ENCODE data around the gene ABHD4. TPM values are rescaled to one million over a fixed set of nuclear protein-coding genes. Genes with fewer than 3 reads are reported as not detected.

The ABHD4 gene
- total RNA-seq, 1 experiment from 2014 or later, result 10.3 TPM

- Mint-ChIP-seq H3K27ac (ENCODE audit: low read depth, unreplicated experiment) (peak overlapping the region; percentile 46), H3K27me3 (ENCODE audit: insufficient read depth, unreplicated experiment) (no peaks in the 10 kb centered on the region), H3K4me3 (ENCODE audit: unreplicated experiment) (peak overlapping the region; percentile 62), H3K9me3 (ENCODE audit: unreplicated experiment) (no peaks in the 10 kb centered on the region), H3K36me3 (ENCODE audit: insufficient read depth, unreplicated experiment) (peaks cover 16% of the 10 kb centered on the region), H3K4me1 (ENCODE audit: insufficient read depth, unreplicated experiment) (peaks cover 22% of the 10 kb centered on the region)
- DNase-seq (ENCODE audit: unreplicated experiment), result peak; percentile 78
- intact Hi-C loops (cut with micrococcal nuclease), result loop anchor here (1.0 to 5.0 kb wide), 9 partner anchors 96 to 426 kb away; partner anchors contain the start of genes AJUBA and OXA1L
- ChIA-PET POLR2A (interaction anchor here (0.7 to 1.8 kb wide), 9 partner anchors 31 to 501 kb away, joined by 3 to 12 read pairs (median 4); partner anchors contain the start of genes DAD1, LRP10 and OXA1L), CTCF (interaction anchor here (0.5 to 3.1 kb wide), 74 partner anchors 8 to 501 kb away, joined by 3 to 75 read pairs (median 5); partner anchors contain the start of genes LRP10, OR6J1 and OXA1L)
- no TSS peak for BruUV-seq (replicated peaks)
- peak; percentile 98 for TF ChIP-seq CTCF (IDR thresholded peaks at IDR 0.05; ENCODE audit: unreplicated experiment)
These were observed 41.0 kb upstream of the ABHD4 start for GRCh38 chr14:22556990-22557623.

DNA sequence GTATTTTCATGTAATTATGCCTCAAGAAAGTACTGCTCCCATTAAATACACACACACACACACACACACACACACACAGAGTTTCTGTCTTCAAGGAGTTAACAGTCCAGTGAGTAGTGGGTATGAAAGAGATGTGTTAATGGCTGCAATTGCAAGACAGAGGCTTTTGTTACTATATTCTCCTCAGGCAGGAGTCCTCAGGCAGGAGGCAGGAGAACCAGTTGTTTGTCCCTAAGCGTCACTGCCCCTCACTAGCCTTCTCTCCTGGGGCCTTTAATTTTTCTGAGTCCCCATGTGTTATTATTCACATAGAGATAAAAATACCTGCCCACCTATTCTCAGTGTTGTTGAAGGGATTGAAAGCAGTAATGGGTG, 40.3 kb upstream of the ABHD4 start:
- BruUV-seq (replicated peaks), result no TSS peak
- intact Hi-C loops (cut with micrococcal nuclease), result loop anchor here (1.0 to 5.0 kb wide), 8 partner anchors 95 to 425 kb away; partner anchors contain the start of genes AJUBA and OXA1L
- TF ChIP-seq CTCF (IDR thresholded peaks at IDR 0.05; ENCODE audit: unreplicated experiment), result no peak
- H3K27ac Mint-ChIP-seq (ENCODE audit: low read depth, unreplicated experiment), result peak overlapping the region; percentile 46
- no peak for DNase-seq (ENCODE audit: unreplicated experiment)
- H3K27me3 Mint-ChIP-seq (ENCODE audit: insufficient read depth, unreplicated experiment), result no peaks in the 10 kb centered on the region
- CTCF ChIA-PET, result interaction anchor here (0.6 to 2.6 kb wide), 7 partner anchors 12 to 697 kb away, joined by 3 to 75 read pairs (median 4); no protein-coding TSS in a partner anchor
- H3K4me1 Mint-ChIP-seq (ENCODE audit: insufficient read depth, unreplicated experiment), result peaks cover 22% of the 10 kb centered on the region
- H3K4me3 Mint-ChIP-seq (ENCODE audit: unreplicated experiment), result no peak overlapping the region
- no peaks in the 10 kb centered on the region for H3K9me3 Mint-ChIP-seq (ENCODE audit: unreplicated experiment)
- POLR2A ChIA-PET, result no interaction called here
- H3K36me3 Mint-ChIP-seq (ENCODE audit: insufficient read depth, unreplicated experiment), result peaks cover 23% of the 10 kb centered on the region

DNA sequence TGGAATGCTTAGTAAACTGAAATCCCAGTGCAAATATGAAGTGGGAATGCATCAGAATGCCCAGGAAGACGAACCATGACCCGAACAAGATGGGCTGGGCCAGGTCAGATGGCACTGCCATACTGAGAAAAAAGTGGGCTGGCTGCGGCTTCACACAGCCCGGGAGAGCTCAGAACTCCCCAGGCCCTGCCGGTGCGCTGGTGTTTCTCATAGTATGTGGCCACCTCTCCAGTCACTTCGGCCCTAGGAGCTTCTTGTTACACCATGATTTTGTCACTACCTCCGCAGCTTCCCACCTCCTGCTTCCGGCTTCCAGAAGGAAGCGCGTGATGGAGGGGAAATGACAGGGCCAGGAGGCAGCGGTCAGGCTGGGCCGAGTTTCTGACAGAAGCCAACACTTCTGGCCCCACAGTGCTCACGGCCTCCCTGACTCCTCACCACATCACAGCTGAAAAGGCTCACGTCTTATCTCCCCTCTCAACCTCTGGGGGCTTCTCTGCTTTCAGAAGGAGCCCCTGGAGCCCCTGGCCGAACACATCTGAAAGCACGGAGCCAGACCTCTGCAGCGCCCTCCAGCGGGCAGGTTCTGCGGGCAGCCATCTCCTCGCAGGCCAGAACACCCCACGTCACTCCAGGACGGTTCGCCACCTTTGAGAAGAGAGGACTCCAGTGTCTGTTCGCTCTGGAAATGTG, 39.7 kb upstream of the ABHD4 start:
- ChIA-PET CTCF (interaction anchor here (0.6 to 5.5 kb wide), 10 partner anchors 12 to 697 kb away, joined by 3 to 35 read pairs (median 4); no protein-coding TSS in a partner anchor), POLR2A (no interaction called here)
- intact Hi-C loops (cut with micrococcal nuclease), result loop anchor here (5.0 kb wide), 2 partner anchors 154 to 209 kb away; partner anchors contain the start of gene OXA1L
- H3K27me3 Mint-ChIP-seq (ENCODE audit: insufficient read depth, unreplicated experiment), result no peaks in the 10 kb centered on the region
- H3K4me1 Mint-ChIP-seq (ENCODE audit: insufficient read depth, unreplicated experiment), result peaks cover 22% of the 10 kb centered on the region
- no peaks in the 10 kb centered on the region for H3K9me3 Mint-ChIP-seq (ENCODE audit: unreplicated experiment)
- peaks cover 24% of the 10 kb centered on the region for H3K36me3 Mint-ChIP-seq (ENCODE audit: insufficient read depth, unreplicated experiment)
- BruUV-seq (replicated peaks), result no TSS peak
- DNase-seq (ENCODE audit: unreplicated experiment), result no peak
- no peak for TF ChIP-seq CTCF (IDR thresholded peaks at IDR 0.05; ENCODE audit: unreplicated experiment)
- H3K27ac Mint-ChIP-seq (ENCODE audit: low read depth, unreplicated experiment), result no peak overlapping the region
- H3K4me3 Mint-ChIP-seq (ENCODE audit: unreplicated experiment), result no peak overlapping the region

DNA sequence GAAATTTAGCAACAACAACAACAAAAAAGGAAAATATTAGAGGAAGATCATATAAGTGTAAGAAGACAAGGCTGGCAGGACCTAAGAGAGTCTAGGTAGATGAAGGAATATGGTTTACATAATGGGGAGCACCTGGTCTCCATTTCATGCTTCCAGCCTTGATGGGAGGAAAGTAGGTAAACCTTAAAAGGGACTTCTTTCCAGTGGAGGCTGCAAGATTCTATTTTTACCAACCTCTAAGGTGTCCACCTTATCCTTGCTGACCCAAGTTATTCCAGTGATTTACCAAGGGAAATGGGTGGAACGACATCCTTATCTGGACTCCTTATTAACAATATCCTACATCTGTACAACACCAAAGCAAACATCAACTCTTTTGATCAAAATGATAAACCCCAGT, 39.1 kb upstream of the ABHD4 start:
- BruUV-seq (replicated peaks), result no TSS peak
- no peak for DNase-seq (ENCODE audit: unreplicated experiment)
- Mint-ChIP-seq H3K36me3 (ENCODE audit: insufficient read depth, unreplicated experiment) (peaks cover 23% of the 10 kb centered on the region), H3K4me3 (ENCODE audit: unreplicated experiment) (no peak overlapping the region), H3K9me3 (ENCODE audit: unreplicated experiment) (no peaks in the 10 kb centered on the region), H3K4me1 (ENCODE audit: insufficient read depth, unreplicated experiment) (peaks cover 22% of the 10 kb centered on the region), H3K27me3 (ENCODE audit: insufficient read depth, unreplicated experiment) (no peaks in the 10 kb centered on the region), H3K27ac (ENCODE audit: low read depth, unreplicated experiment) (no peak overlapping the region)
- ChIA-PET POLR2A (interaction anchor here (1.3 kb wide), 1 partner anchor 13 kb away, joined by 3 read pairs; no protein-coding TSS in a partner anchor), CTCF (interaction anchor here (0.5 to 5.5 kb wide), 12 partner anchors 9 to 341 kb away, joined by 3 to 35 read pairs (median 4); partner anchors contain the start of gene OR6J1)
- intact Hi-C loops (cut with micrococcal nuclease), result loop anchor here (5.0 kb wide), 2 partner anchors 153 to 208 kb away; partner anchors contain the start of gene OXA1L
- TF ChIP-seq CTCF (IDR thresholded peaks at IDR 0.05; ENCODE audit: unreplicated experiment), result no peak
